Activated CD8-positive, alpha-beta T cell treated with anti-CD3 and anti-CD28 coated beads for 36 hours (primary cell): ENCODE data around the gene ERCC6L. TPM values are rescaled to one million over a fixed set of nuclear protein-coding genes. Genes with fewer than 3 reads are reported as not detected.

Experiments used
- ATAC-seq: fragments of 200-7000 bp; cut with Tn5 transposase; one replicate; pipeline ENCODE4 v1.10.0; 2021; ENCODE audit warnings: mild to moderate bottlenecking, moderate library complexity
- CTCF ChIA-PET: fragments of 350-600 bp; sonication (Branson Sonifier 250); formaldehyde crosslinking; loops from one replicate; lab custom pipeline; 2021; ENCODE audit warnings: antibody characterized with exemption; lab: Charles Lee
- POLR2A ChIA-PET: fragments of 350-600 bp; sonication (Branson Sonifier 250); formaldehyde crosslinking; loops from one replicate; lab custom pipeline; 2021; ENCODE audit warnings: antibody characterized with exemption; lab: Charles Lee
- DNase-seq: peaks from one replicate; pipeline ENCODE4 v3.0.0-alpha.2; 2020
- H3K27ac Mint-ChIP-seq: one replicate; pipeline ENCODE4 v1.8.0; 2021; ENCODE audit warnings: mild to moderate bottlenecking, mixed read lengths
- H3K27me3 Mint-ChIP-seq: one replicate; pipeline ENCODE4 v1.8.0; 2021; ENCODE audit warnings: mixed read lengths
- H3K36me3 Mint-ChIP-seq: one replicate; pipeline ENCODE4 v1.8.0; 2021; ENCODE audit warnings: low read depth, mixed read lengths
- H3K4me1 Mint-ChIP-seq: one replicate; pipeline ENCODE4 v1.8.0; 2021; ENCODE audit warnings: low read depth, mixed read lengths
- H3K4me3 Mint-ChIP-seq: one replicate; pipeline ENCODE4 v1.8.0; 2021; ENCODE audit warnings: mild to moderate bottlenecking, moderate library complexity, mixed read lengths
- H3K9me3 Mint-ChIP-seq: one replicate; pipeline ENCODE4 v1.8.0; 2021; ENCODE audit warnings: mixed read lengths
- intact Hi-C: fragments of 100-400 bp; cut with micrococcal nuclease; formaldehyde crosslinking; loops from one replicate; pipeline ENCODE4 v1.10.0; 2022
- total RNA-seq, 2 experiments: library from RNA; stranded (reverse); gene quantifications; one replicate each; pipeline ENCODE4 v1.2.3, GENCODE V29; 2021
- TF ChIP-seq, protein P1 (sequence below): fragments of 200-600 bp; IDR thresholded peaks from one replicate; pipeline ENCODE4 v1.8.0; 2022; ENCODE audit warnings: antibody characterized with exemption, mild to moderate bottlenecking

Gene ERCC6L
- total RNA-seq, 2 experiments from 2014 or later: 10.3 to 11.3 TPM

- TF ChIP-seq, protein P1, sequence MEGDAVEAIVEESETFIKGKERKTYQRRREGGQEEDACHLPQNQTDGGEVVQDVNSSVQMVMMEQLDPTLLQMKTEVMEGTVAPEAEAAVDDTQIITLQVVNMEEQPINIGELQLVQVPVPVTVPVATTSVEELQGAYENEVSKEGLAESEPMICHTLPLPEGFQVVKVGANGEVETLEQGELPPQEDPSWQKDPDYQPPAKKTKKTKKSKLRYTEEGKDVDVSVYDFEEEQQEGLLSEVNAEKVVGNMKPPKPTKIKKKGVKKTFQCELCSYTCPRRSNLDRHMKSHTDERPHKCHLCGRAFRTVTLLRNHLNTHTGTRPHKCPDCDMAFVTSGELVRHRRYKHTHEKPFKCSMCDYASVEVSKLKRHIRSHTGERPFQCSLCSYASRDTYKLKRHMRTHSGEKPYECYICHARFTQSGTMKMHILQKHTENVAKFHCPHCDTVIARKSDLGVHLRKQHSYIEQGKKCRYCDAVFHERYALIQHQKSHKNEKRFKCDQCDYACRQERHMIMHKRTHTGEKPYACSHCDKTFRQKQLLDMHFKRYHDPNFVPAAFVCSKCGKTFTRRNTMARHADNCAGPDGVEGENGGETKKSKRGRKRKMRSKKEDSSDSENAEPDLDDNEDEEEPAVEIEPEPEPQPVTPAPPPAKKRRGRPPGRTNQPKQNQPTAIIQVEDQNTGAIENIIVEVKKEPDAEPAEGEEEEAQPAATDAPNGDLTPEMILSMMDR: no peak
- intact Hi-C loops: no loop called here
- no peaks in the 10 kb centered on the region for H3K27me3 Mint-ChIP-seq
- H3K36me3 Mint-ChIP-seq: peaks cover 68% of the 10 kb centered on the region
- H3K9me3 Mint-ChIP-seq: no peaks in the 10 kb centered on the region
- ATAC-seq (peak; percentile 17), DNase-seq (no peak)
- CTCF ChIA-PET: interaction anchor here (1.0 kb wide), 1 partner anchor 25 kb away, joined by 3 read pairs; no protein-coding TSS in a partner anchor
- POLR2A ChIA-PET: interaction anchor here (0.8 to 2.3 kb wide), 4 partner anchors 16 to 30 kb away, joined by 3 to 6 read pairs (median 3); no protein-coding TSS in a partner anchor
- no peak overlapping the region for H3K4me3 Mint-ChIP-seq
- H3K27ac Mint-ChIP-seq: peak overlapping the region; percentile 84
- H3K4me1 Mint-ChIP-seq: peaks cover 43% of the 10 kb centered on the region
Observed at GRCh38 chrX:72270316-72270866, 31.6 kb upstream of the ERCC6L start.

DNA sequence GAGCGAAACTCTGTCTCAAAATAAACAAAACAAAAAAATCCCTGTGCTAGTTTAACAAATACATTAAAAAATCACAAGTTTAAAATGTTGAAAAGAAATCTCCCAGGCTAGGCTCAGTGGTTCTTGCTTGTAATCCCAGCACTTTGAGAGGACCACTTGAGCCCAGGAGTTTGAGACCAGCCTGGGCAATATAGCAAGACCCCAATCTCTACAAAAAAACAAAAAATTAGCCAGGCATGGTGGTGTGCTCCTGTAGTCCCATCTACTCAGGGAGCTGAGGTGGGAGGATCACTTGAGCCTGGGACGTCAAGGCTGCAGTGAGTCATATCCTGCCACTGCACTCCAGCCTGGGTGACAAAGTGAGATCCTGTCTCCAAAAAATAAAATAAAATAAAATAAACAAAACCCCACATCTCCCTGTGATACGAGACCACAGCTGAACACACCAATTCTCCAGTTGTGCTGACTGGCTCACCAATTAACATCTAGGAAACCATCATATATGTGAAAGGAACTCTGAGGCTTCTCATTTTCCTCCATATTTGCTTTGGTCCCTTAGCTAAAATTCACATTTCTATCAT is 30.9 kb upstream of the ERCC6L start:
- no peaks in the 10 kb centered on the region for H3K9me3 Mint-ChIP-seq
- peaks cover 41% of the 10 kb centered on the region for H3K4me1 Mint-ChIP-seq
- peak; percentile 52 for DNase-seq
- H3K27me3 Mint-ChIP-seq: no peaks in the 10 kb centered on the region
- peaks cover 63% of the 10 kb centered on the region for H3K36me3 Mint-ChIP-seq
- intact Hi-C loops: no loop called here
- H3K27ac Mint-ChIP-seq: peak overlapping the region; percentile 84
- CTCF ChIA-PET: interaction anchor here (1.0 to 1.3 kb wide), 2 partner anchors 25 kb away, joined by 3 to 4 read pairs; no protein-coding TSS in a partner anchor
- TF ChIP-seq, protein P1: no peak
- POLR2A ChIA-PET: interaction anchor here (0.8 to 2.3 kb wide), 3 partner anchors 15 to 29 kb away, joined by 3 to 6 read pairs (median 3); no protein-coding TSS in a partner anchor
- peak; percentile 71 for ATAC-seq
- peak overlapping the region; percentile 7 for H3K4me3 Mint-ChIP-seq

- H3K27me3 Mint-ChIP-seq: no peaks in the 10 kb centered on the region
- H3K4me1 Mint-ChIP-seq: peaks cover 33% of the 10 kb centered on the region
- ChIA-PET CTCF (interaction anchor here (1.2 to 1.3 kb wide), 2 partner anchors 9 to 24 kb away, joined by 3 to 4 read pairs; partner anchors contain the start of gene RPS4X), POLR2A (interaction anchor here (0.9 to 2.4 kb wide), 3 partner anchors 8 to 87 kb away, joined by 4 to 8 read pairs (median 6); partner anchors contain the start of genes PIN4 and RPS4X)
- ATAC-seq (no peak), DNase-seq (no peak)
- intact Hi-C loops: no loop called here
- TF ChIP-seq, protein P1: no peak
- H3K9me3 Mint-ChIP-seq: no peaks in the 10 kb centered on the region
- peaks cover 53% of the 10 kb centered on the region for H3K36me3 Mint-ChIP-seq
- no peak overlapping the region for H3K4me3 Mint-ChIP-seq
- H3K27ac Mint-ChIP-seq: peak overlapping the region; percentile 84
Observed at GRCh38 chrX:72268597-72269365, 30.0 kb upstream of the ERCC6L start.

DNA sequence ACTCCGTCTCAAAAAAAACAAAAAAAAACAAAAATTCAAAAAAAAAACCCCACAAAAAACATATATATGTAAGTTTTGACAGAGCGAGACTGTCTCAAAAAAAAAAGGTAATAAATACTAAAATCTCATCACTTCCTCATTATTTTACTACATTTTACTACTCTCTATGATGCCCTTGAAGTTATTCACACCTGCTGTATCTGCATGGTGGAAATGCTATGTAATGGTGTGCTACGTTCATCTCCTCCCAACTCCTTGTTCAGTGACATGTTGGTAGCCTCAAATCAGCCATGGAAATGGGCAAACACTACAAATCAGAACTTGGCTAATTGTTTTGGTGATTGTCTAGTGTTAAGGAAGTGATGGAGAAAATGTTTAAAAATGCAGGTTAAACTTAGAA is 26.4 kb upstream of the ERCC6L start:
- intact Hi-C loops: no loop called here
- H3K4me3 Mint-ChIP-seq: no peak overlapping the region
- no peaks in the 10 kb centered on the region for H3K9me3 Mint-ChIP-seq
- DNase-seq: no peak
- TF ChIP-seq, protein P1: no peak
- no peaks in the 10 kb centered on the region for H3K27me3 Mint-ChIP-seq
- peaks cover 6% of the 10 kb centered on the region for H3K4me1 Mint-ChIP-seq
- ChIA-PET CTCF (no interaction called here), POLR2A (no interaction called here)
- ATAC-seq: no peak
- H3K36me3 Mint-ChIP-seq: peaks cover 24% of the 10 kb centered on the region
- H3K27ac Mint-ChIP-seq: no peak overlapping the region
